T-cell (primary cell): ENCODE results near the gene SMAP2. TPM values are rescaled to one million over a fixed set of nuclear protein-coding genes. Genes with fewer than 3 reads are reported as not detected.
A peak's percentile ranks its signal among the peaks of the same experiment; 100 is the strongest.

ENCODE experiments used
- ATAC-seq, 4 experiments: fragments of 200-7000 bp in 3 of 4; fragments of 150-1000 bp in 1 of 4; cut with Tn5 transposase; replicated peaks in 1 of 4; 1 replicate in 3 of 4; 2 replicates in 1 of 4; pipeline ENCODE4 v1.10.0; 2021; ENCODE audit warnings: moderate library complexity in 3 of 4, mild to moderate bottlenecking in 2 of 4, moderate number of reproducible peaks in 1 of 4
- CTCF ChIA-PET, 2 donors: fragments of 300-600 bp; sonication (Branson Sonifier 250); formaldehyde crosslinking; loops; one replicate each; lab custom pipeline; 2022; ENCODE audit warnings: antibody characterized with exemption in 2 of 2; lab: Charles Lee
- POLR2A ChIA-PET, 2 donors: fragments of 300-600 bp; sonication (Branson Sonifier 250); formaldehyde crosslinking; loops; one replicate each; lab custom pipeline; 2022; ENCODE audit warnings: antibody characterized with exemption in 2 of 2; lab: Charles Lee
- DNase-seq, 35 experiments: peaks; one replicate each; pipeline versions ENCODE4 v3.0.0 to v3.0.0-alpha.2; 2013 to 2023
- H3K27ac ChIP-seq: one replicate; pipeline ENCODE4 v1.5.1; 2013; ENCODE audit warnings: low read length
- H3K27me3 ChIP-seq, 2 experiments: replicated peaks in 1 of 2; 1 replicate in 1 of 2; 2 replicates in 1 of 2; pipeline versions ENCODE4 v1.6.1 to v1.7.0; 2013; ENCODE audit warnings: low read length in 1 of 2, mixed read lengths in 1 of 2; ENCODE audit not compliant: control insufficient read depth in 2 of 2, insufficient read depth in 2 of 2; ENCODE audit errors: extremely low read depth in 1 of 2
- H3K36me3 ChIP-seq, 2 donors: 1 replicate in 1 of 2; 2 replicates in 1 of 2; pipeline versions ENCODE4 v1.6.1 to v1.7.0; 2013; ENCODE audit warnings: low read length in 1 of 2; ENCODE audit not compliant: control insufficient read depth in 2 of 2, insufficient read depth in 1 of 2; ENCODE audit errors: extremely low read depth in 1 of 2
- H3K4me1 ChIP-seq, 2 experiments: 1 replicate in 1 of 2; 2 replicates in 1 of 2; pipeline versions ENCODE4 v1.6.1 to v1.7.0; 2013; ENCODE audit warnings: low read length in 2 of 2, mixed read lengths in 1 of 2; ENCODE audit not compliant: insufficient read depth in 2 of 2, control insufficient read depth in 1 of 2; ENCODE audit errors: extremely low read depth in 1 of 2
- H3K4me3 ChIP-seq, 2 donors: 1 replicate in 1 of 2; 2 replicates in 1 of 2; pipeline versions ENCODE4 v1.5.1 to v1.7.0; 2013; ENCODE audit warnings: mild to moderate bottlenecking in 2 of 2, low read length in 1 of 2, moderate library complexity in 1 of 2; ENCODE audit not compliant: control insufficient read depth in 1 of 2; ENCODE audit errors: extremely low read depth in 1 of 2
- H3K9me3 ChIP-seq: 2 replicates; pipeline ENCODE4 v1.7.0; 2013
- H3K27ac Mint-ChIP-seq, 2 donors: one replicate each; pipeline ENCODE4 v1.8.0; 2020 to 2021; ENCODE audit warnings: mild to moderate bottlenecking in 2 of 2, mixed read lengths in 2 of 2
- H3K27me3 Mint-ChIP-seq, 2 donors: one replicate each; pipeline ENCODE4 v1.8.0; 2021 to 2022; ENCODE audit warnings: mixed read lengths in 2 of 2
- H3K36me3 Mint-ChIP-seq: one replicate; pipeline ENCODE4 v1.8.0; 2021; ENCODE audit warnings: mixed read lengths
- H3K4me1 Mint-ChIP-seq, 3 donors: one replicate each; pipeline ENCODE4 v1.8.0; 2020 to 2022; ENCODE audit warnings: mixed read lengths in 3 of 3, mild to moderate bottlenecking in 1 of 3
- H3K4me3 Mint-ChIP-seq, 3 donors: one replicate each; pipeline ENCODE4 v1.8.0; 2020 to 2022; ENCODE audit warnings: mild to moderate bottlenecking in 3 of 3, mixed read lengths in 3 of 3, moderate library complexity in 3 of 3
- H3K9me3 Mint-ChIP-seq, 3 donors: one replicate each; pipeline ENCODE4 v1.8.0; 2020 to 2022; ENCODE audit warnings: mixed read lengths in 3 of 3
- WGBS: methylation state at CpG from one replicate; pipeline ENCODE4 v1.1.5; 2013; ENCODE audit warnings: missing lambda C conversion rate; ENCODE audit not compliant: insufficient coverage; 5-methylcytosine and 5-hydroxymethylcytosine counted together
- total RNA-seq, 35 experiments: library from RNA in 6 of 35; stranded (reverse) in 6 of 35; fragments of 120-200 nt in 1 of 35; gene quantifications; one replicate each; pipeline versions ENCODE4 v1.2.1 to v1.2.4 and lab custom pipeline; 2013 to 2026

The SMAP2 gene
- total RNA-seq, 5 donors from 2014 or later (not counting 1 experiment from before 2014, with no cell fraction given) = 120 to 254 (median 123) TPM

DNA sequence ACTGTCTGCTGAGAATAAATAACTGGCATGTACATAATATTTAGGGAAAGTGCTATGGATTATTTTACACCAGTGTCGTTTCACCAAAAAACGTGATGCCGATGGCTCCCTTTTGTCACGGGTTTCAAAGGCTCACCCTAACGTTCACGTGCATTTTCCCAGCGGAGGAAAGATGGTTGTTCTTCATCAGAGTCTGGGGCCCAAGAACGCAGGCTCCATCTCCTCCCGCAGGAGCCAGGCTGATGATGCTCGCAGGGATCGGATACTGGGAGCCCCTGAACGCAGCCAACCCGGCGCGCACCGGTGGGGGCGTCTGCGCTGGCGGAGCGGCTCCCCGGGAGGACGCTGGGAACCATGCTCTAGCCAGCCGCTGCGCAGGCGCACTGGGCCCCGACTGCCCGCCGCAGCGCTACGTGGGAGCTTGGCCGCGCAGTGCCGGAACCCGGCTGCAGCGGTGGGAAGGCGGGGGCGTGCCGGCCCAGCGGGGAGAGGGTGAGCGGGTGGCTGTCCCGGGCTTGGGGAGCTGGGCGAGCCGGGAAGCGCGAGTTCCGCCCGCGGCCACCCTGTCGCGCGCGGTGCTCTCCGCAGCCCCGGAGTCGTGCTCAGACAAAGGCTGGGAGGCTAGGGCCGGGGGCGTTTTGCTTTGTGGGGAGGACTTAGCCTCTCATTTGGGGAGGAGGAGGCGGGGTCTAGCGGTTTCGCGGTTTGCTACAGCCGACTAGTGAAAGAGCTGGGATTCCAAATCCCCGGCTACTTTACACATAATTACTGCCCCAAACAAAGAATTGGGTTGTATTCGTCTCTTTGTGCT is 76.4 kb downstream of the SMAP2 start, which contains the start of gene ZFP69B:
ZFP69B (plus strand) TSS at position 793 of the 811 bp plus-strand sequence. CDS start 486 bp downstream, outside the sequence.
- peak within 1 kb of the TSS; percentile 76 for H3K27ac ChIP-seq
- Mint-ChIP-seq H3K27ac (peak within 1 kb of the TSS; percentile 86 to 88), H3K4me3 (peak within 1 kb of the TSS; percentile 84 to 94 (median 87)), H3K9me3 (peaks cover 14 to 46% (median 31%) of the 10 kb centered on the region in 3 donors), H3K36me3 (peaks cover 36% of the 10 kb centered on the region), H3K27me3 (no peaks in the 10 kb centered on the region), H3K4me1 (peaks cover 21 to 25% (median 24%) of the 10 kb centered on the region in 3 donors)
- H3K9me3 ChIP-seq = no peaks in the 10 kb centered on the region
- WGBS = under 1% methylated on average over 57 of the region's 64 CpGs
- H3K36me3 ChIP-seq = peaks cover 0 to 4% of the 10 kb centered on the region in 2 donors
- ATAC-seq = peak; percentile 78 to 84 (median 81)
- H3K4me3 ChIP-seq = peak within 1 kb of the TSS; percentile 59 to 90
- H3K27me3 ChIP-seq = no peaks in the 10 kb centered on the region
- H3K4me1 ChIP-seq = peaks cover 7 to 18% of the 10 kb centered on the region in 2 experiments
- CTCF ChIA-PET = interaction anchor here (0.7 to 2.0 kb wide), 4 partner anchors 12 to 479 kb away, joined by 3 to 8 read pairs (median 4); partner anchors contain the start of gene EXO5 (in 1 of the 2)
- POLR2A ChIA-PET = interaction anchor here (0.5 to 0.6 kb wide), 4 partner anchors 88 to 297 kb away, joined by 3 to 5 read pairs (median 3); no protein-coding TSS in a partner anchor
- peak; percentile 56 to 91 (median 74) for DNase-seq

DNA sequence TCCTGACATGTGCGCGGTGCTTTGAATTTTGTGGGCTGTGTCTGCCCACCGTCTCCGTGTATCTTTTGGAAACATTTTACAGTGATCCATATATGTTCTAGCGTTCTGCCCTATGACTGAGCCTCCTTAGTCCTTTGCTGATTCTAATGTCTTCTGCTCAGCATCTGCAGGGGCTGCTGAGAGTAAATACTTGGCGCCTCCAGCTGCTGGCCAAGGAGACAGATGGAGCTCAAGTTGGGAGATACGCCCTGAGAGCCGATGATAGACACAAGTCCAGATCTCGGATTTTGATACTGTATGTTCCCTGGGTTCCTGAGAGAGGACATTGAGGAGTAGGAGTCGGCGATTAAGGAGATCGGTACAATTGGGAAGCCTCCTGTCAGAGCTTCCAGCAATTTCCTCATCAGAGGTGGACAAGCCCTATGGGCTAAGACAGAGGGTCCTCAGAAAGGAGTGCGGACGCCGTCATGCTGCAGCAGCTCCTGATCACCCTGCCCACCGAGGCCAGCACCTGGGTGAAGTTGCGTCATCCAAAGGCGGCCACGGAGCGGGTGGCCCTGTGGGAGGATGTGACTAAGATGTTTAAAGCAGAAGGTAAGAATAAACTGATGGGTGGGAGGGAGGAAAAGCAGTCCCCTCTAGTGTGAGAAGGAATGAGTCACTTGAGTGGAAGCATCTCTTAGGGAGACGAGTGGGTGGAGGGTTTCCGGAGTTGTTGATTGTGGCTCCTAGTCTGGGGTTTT is 77.1 kb downstream of the SMAP2 start:
- peaks cover 21 to 25% (median 24%) of the 10 kb centered on the region in 3 donors for H3K4me1 Mint-ChIP-seq

DNA sequence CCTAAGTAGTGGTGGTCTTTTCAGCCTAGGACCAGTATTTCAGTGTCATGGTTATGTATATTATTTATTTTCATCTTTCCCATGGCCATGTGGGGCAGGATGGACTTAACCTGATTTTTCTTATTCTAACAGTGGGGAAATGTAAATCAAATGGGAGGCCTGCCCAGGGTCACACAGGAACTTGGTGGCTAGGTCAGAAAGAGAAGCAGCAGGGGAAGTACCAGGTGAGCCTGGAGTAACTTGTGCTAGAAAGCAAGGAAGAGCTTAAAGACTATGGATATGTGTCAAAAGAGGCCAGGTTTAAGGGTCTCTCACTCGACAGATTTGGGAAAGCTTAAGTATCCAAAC is 77.7 kb downstream of the SMAP2 start:
- DNase-seq (peak in 1 of 35 experiments; percentile 27), ATAC-seq (no peak)
- Histone ChIP-seq H3K27me3 (no peaks in the 10 kb centered on the region), H3K4me1 (peaks cover 7 to 18% of the 10 kb centered on the region in 2 experiments), H3K9me3 (peaks cover 5% of the 10 kb centered on the region), H3K27ac (peak overlapping the region; percentile 76), H3K36me3 (peaks cover 0 to 8% of the 10 kb centered on the region in 2 donors), H3K4me3 (no peak overlapping the region)
- Mint-ChIP-seq H3K27me3 (no peaks in the 10 kb centered on the region), H3K9me3 (peaks cover 11 to 48% (median 32%) of the 10 kb centered on the region in 3 donors), H3K27ac (peak overlapping the region; percentile 86 to 87), H3K4me1 (peaks cover 21 to 25% (median 24%) of the 10 kb centered on the region in 3 donors), H3K4me3 (peak overlapping the region; percentile 84 to 94 (median 87)), H3K36me3 (peaks cover 42% of the 10 kb centered on the region)
- WGBS = no CpG with 5 or more reads among the region's 1 CpG
- POLR2A ChIA-PET = interaction anchor here (0.5 to 0.7 kb wide), 4 partner anchors 9 to 164 kb away, joined by 3 to 15 read pairs (median 8); no protein-coding TSS in a partner anchor
- CTCF ChIA-PET = interaction anchor here in 1 of 2 donors (2.0 kb wide), 1 partner anchor 13 kb away, joined by 8 read pairs; no protein-coding TSS in a partner anchor

More for the DNA sequence above, 77.1 kb downstream of the SMAP2 start:
- H3K36me3 ChIP-seq = peaks cover 0 to 7% of the 10 kb centered on the region in 2 donors
- 7% methylated on average over 18 of the region's 22 CpGs for WGBS
- peaks cover 41% of the 10 kb centered on the region for H3K36me3 Mint-ChIP-seq
- H3K4me1 ChIP-seq = peaks cover 7 to 18% of the 10 kb centered on the region in 2 experiments
- DNase-seq = peak; percentile 19 to 83 (median 48)
- H3K9me3 Mint-ChIP-seq = peaks cover 14 to 48% (median 34%) of the 10 kb centered on the region in 3 donors
- peak overlapping the region; percentile 84 to 94 (median 87) for H3K4me3 Mint-ChIP-seq
- ChIA-PET POLR2A (interaction anchor here (0.5 to 0.7 kb wide), 7 partner anchors 25 to 297 kb away, joined by 3 to 15 read pairs (median 3); no protein-coding TSS in a partner anchor), CTCF (interaction anchor here in 1 of 2 donors (0.7 to 2.0 kb wide), 3 partner anchors 12 to 82 kb away, joined by 3 to 8 read pairs (median 5); partner anchors contain the start of gene EXO5)
- no peaks in the 10 kb centered on the region for H3K27me3 Mint-ChIP-seq
- peak overlapping the region; percentile 76 for H3K27ac ChIP-seq
- peak overlapping the region; percentile 86 to 87 for H3K27ac Mint-ChIP-seq
- H3K9me3 ChIP-seq = peaks cover 5% of the 10 kb centered on the region
- peak overlapping the region; percentile 59 to 90 for H3K4me3 ChIP-seq
- peak; percentile 65 to 76 (median 74) for ATAC-seq
- no peaks in the 10 kb centered on the region for H3K27me3 ChIP-seq

DNA sequence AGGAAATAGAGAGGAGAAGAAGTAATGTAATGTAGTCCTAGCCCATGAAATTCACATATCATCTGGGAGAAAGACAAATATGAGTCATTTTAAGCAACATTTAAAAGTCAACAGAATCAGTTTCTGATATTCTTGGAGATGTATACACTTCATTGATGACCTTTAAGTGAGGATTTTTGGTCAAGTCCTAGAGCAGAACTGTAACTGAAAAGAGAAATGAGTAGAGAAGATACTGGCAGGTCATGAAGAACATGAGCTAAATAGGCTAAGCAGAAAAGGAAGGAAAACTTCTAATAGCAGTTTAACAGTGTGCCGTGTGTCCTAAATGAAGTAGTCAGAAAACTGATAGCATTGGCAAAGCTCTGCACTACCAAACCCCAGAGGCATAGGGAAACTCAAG is 81.3 kb downstream of the SMAP2 start:
- H3K9me3 Mint-ChIP-seq = peaks cover 30 to 79% (median 63%) of the 10 kb centered on the region in 3 donors
- peaks cover 13 to 17% (median 15%) of the 10 kb centered on the region in 3 donors for H3K4me1 Mint-ChIP-seq
- ChIA-PET CTCF (no interaction called here), POLR2A (no interaction called here)
- no peak overlapping the region for H3K4me3 Mint-ChIP-seq
- ATAC-seq (no peak), DNase-seq (no peak)
- H3K27me3 ChIP-seq = no peaks in the 10 kb centered on the region
- WGBS = no CpG with 5 or more reads among the region's 1 CpG
- H3K27ac ChIP-seq = no peak overlapping the region
- H3K9me3 ChIP-seq = peaks cover 14% of the 10 kb centered on the region
- peaks cover 0 to 12% of the 10 kb centered on the region in 2 experiments for H3K4me1 ChIP-seq
- H3K27me3 Mint-ChIP-seq = no peaks in the 10 kb centered on the region
- no peak overlapping the region for H3K27ac Mint-ChIP-seq
- no peak overlapping the region for H3K4me3 ChIP-seq
- peaks cover 78% of the 10 kb centered on the region for H3K36me3 Mint-ChIP-seq
- peaks cover 0 to 38% of the 10 kb centered on the region in 2 donors for H3K36me3 ChIP-seq

DNA sequence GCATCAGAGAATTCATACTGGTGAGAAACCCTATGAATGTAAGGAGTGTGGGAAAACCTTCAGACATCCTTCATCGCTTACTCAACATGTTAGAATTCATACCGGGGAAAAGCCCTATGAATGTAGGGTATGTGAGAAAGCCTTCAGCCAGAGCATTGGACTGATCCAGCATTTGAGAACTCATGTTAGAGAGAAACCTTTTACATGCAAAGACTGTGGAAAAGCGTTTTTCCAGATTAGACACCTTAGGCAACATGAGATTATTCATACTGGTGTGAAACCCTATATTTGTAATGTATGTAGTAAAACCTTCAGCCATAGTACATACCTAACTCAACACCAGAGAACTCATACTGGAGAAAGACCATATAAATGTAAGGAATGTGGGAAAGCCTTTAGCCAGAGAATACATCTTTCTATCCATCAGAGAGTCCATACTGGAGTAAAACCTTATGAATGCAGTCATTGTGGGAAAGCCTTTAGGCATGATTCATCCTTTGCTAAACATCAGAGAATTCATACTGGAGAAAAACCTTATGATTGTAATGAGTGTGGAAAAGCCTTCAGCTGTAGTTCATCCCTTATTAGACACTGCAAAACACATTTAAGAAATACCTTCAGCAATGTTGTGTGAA is 89.5 kb downstream of the SMAP2 start:
- Histone ChIP-seq H3K36me3 (peaks cover 6 to 14% of the 10 kb centered on the region in 2 donors), H3K4me1 (no peaks in the 10 kb centered on the region), H3K4me3 (no peak overlapping the region), H3K27ac (no peak overlapping the region), H3K9me3 (peaks cover 38% of the 10 kb centered on the region), H3K27me3 (no peaks in the 10 kb centered on the region)
- no CpG with 5 or more reads among the region's 3 CpGs for WGBS
- ATAC-seq (no peak), DNase-seq (peak in 1 of 35 experiments; percentile 11)
- Mint-ChIP-seq H3K9me3 (peaks cover 22 to 74% (median 55%) of the 10 kb centered on the region in 3 donors), H3K4me1 (no peaks in the 10 kb centered on the region), H3K36me3 (peaks cover 64% of the 10 kb centered on the region), H3K4me3 (no peak overlapping the region), H3K27ac (no peak overlapping the region), H3K27me3 (no peaks in the 10 kb centered on the region)
- CTCF ChIA-PET = no interaction called here
- POLR2A ChIA-PET = no interaction called here
